HL-60/S4 (cell line): Measurements from ENCODE around the gene PDIA5.

Experiments used
- in situ Hi-C: fragments of 300-500 bp; cut with MboI; formaldehyde crosslinking; loops from 2 replicates; pipeline ENCODE4 v1.14.3; 2022; ENCODE audit warnings: low sequenced_read_pairs

PDIA5 gene

GRCh38 chr3:123068601-123069381, 2.0 kb downstream of the PDIA5 start:
- in situ Hi-C loops = no loop called here

- in situ Hi-C loops = no loop called here
These were observed 3.7 kb downstream of the PDIA5 start for GRCh38 chr3:123070510-123070909.

- in situ Hi-C loops = no loop called here
These were observed 4.3 kb downstream of the PDIA5 start for GRCh38 chr3:123071146-123071545.

GRCh38 chr3:123071581-123071980, 4.8 kb downstream of the PDIA5 start:
- in situ Hi-C loops = no loop called here

- in situ Hi-C loops = no loop called here
These were observed 5.3 kb downstream of the PDIA5 start for GRCh38 chr3:123072152-123072551.

- in situ Hi-C loops = no loop called here
These were observed 5.7 kb downstream of the PDIA5 start for GRCh38 chr3:123072564-123072963.

GRCh38 chr3:123075359-123075758, 8.5 kb downstream of the PDIA5 start:
- in situ Hi-C loops = no loop called here

- in situ Hi-C loops = no loop called here
These were observed 9.3 kb downstream of the PDIA5 start for GRCh38 chr3:123076112-123076495.

GRCh38 chr3:123076496-123077418, 9.9 kb downstream of the PDIA5 start:
- in situ Hi-C loops = no loop called here

GRCh38 chr3:123078101-123078500, 11.3 kb downstream of the PDIA5 start:
- in situ Hi-C loops = no loop called here

GRCh38 chr3:123080864-123081562, 14.2 kb downstream of the PDIA5 start:
- in situ Hi-C loops = no loop called here

- in situ Hi-C loops = no loop called here
These were observed 15.0 kb downstream of the PDIA5 start for GRCh38 chr3:123081718-123082369.

- in situ Hi-C loops = no loop called here
These were observed 15.7 kb downstream of the PDIA5 start for GRCh38 chr3:123082370-123083065.

- in situ Hi-C loops = no loop called here
These were observed 16.7 kb downstream of the PDIA5 start for GRCh38 chr3:123083383-123084124.

GRCh38 chr3:123084192-123084591, 17.4 kb downstream of the PDIA5 start:
- in situ Hi-C loops = no loop called here

- in situ Hi-C loops = no loop called here
These were observed 18.0 kb downstream of the PDIA5 start for GRCh38 chr3:123084738-123085237.

GRCh38 chr3:123085293-123085931, 18.6 kb downstream of the PDIA5 start:
- in situ Hi-C loops = no loop called here

- in situ Hi-C loops = no loop called here
These were observed 19.3 kb downstream of the PDIA5 start for GRCh38 chr3:123085932-123086627.
